ENCODE measurements around the gene KIAA1328. TPM values are rescaled to one million over a fixed set of nuclear protein-coding genes. Genes with fewer than 3 reads are reported as not detected.

Gene KIAA1328
- total and polyA plus RNA-seq, 7 donors: 1.3 to 4.4 (median 3.5) TPM

DNA sequence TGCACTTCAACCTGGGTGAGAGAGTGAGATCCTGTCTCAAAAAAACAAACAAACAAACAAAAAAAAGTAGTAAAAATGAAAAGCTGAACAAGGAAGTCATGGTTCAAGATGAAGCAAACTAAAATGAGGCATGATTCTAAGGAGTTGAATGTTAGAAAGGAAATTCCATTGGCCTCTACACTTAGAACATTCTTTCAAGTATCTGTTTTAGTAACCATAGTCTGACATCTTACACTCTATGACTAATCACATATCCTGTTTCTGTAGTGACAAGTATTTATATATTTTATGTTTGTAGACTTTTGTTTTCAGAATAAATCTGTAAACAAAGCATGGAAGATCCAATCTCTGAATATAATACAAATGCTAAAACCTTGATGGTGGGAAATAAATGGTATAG lies 164.1 kb downstream of the KIAA1328 start:
- Histone ChIP-seq H3K4me1 (no peaks in the 10 kb centered on the region), H3K4me3 (no peak overlapping the region), H3K27ac (no peak overlapping the region), H3K27me3 (ENCODE audit: insufficient read depth in 3 of 3, low read length in 2 of 3) (no peaks in the 10 kb centered on the region), H3K36me3 (ENCODE audit: insufficient read depth in 1 of 2, low read depth in 1 of 2) (no peaks in the 10 kb centered on the region), H3K9me3 (peaks cover 3% of the 10 kb centered on the region)
- no peak for DNase-seq
- intact Hi-C loops (cut with DNase I): no loop called here
- TF ChIP-seq, protein P1, sequence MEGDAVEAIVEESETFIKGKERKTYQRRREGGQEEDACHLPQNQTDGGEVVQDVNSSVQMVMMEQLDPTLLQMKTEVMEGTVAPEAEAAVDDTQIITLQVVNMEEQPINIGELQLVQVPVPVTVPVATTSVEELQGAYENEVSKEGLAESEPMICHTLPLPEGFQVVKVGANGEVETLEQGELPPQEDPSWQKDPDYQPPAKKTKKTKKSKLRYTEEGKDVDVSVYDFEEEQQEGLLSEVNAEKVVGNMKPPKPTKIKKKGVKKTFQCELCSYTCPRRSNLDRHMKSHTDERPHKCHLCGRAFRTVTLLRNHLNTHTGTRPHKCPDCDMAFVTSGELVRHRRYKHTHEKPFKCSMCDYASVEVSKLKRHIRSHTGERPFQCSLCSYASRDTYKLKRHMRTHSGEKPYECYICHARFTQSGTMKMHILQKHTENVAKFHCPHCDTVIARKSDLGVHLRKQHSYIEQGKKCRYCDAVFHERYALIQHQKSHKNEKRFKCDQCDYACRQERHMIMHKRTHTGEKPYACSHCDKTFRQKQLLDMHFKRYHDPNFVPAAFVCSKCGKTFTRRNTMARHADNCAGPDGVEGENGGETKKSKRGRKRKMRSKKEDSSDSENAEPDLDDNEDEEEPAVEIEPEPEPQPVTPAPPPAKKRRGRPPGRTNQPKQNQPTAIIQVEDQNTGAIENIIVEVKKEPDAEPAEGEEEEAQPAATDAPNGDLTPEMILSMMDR (IDR thresholded peaks at IDR 0.05): no peak
- no peak for ATAC-seq

DNA sequence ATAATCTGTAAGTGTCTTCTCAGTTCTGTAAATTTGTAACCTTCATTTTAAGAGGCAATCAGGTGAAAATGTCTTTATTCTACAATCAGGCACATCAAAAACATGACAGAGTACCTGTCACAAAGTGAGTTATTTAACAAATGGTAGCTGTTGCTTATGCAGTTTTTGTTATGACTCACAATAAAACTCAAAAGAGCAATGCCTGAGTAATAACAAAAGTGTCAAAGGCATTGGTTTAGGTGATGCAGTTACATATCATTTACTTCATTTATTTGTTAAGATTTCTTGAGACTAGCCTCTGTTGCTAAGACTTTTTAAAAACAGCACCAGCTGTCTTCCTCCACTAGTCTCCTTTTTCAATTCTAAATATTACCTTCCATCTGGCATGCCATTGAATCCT lies 177.8 kb downstream of the KIAA1328 start:
- no peak for ATAC-seq
- TF ChIP-seq, protein P1 (IDR thresholded peaks at IDR 0.05): no peak
- no peak overlapping the region for H3K4me3 ChIP-seq
- no peaks in the 10 kb centered on the region for H3K36me3 ChIP-seq (ENCODE audit: insufficient read depth in 1 of 2, low read depth in 1 of 2)
- no peaks in the 10 kb centered on the region for H3K27me3 ChIP-seq (ENCODE audit: insufficient read depth in 3 of 3, low read length in 2 of 3)
- no peak for DNase-seq
- no peaks in the 10 kb centered on the region for H3K9me3 ChIP-seq
- intact Hi-C loops (cut with DNase I): no loop called here
- no peaks in the 10 kb centered on the region for H3K4me1 ChIP-seq
- H3K27ac ChIP-seq: no peak overlapping the region

- H3K4me3 ChIP-seq: no peak overlapping the region
- no peaks in the 10 kb centered on the region for H3K27me3 ChIP-seq (ENCODE audit: insufficient read depth in 3 of 3, low read length in 2 of 3)
- H3K4me1 ChIP-seq: no peaks in the 10 kb centered on the region
- TF ChIP-seq, protein P1 (IDR thresholded peaks at IDR 0.05): no peak
- intact Hi-C loops (cut with DNase I): no loop called here
- peaks cover 14% of the 10 kb centered on the region for H3K9me3 ChIP-seq
- H3K36me3 ChIP-seq (ENCODE audit: insufficient read depth in 1 of 2, low read depth in 1 of 2): no peaks in the 10 kb centered on the region
- ATAC-seq: no peak
- DNase-seq: no peak
- no peak overlapping the region for H3K27ac ChIP-seq
Observed at GRCh38 chr18:37012452-37012851, 183.5 kb downstream of the KIAA1328 start.

- Histone ChIP-seq H3K27me3 (ENCODE audit: insufficient read depth in 3 of 3, low read length in 2 of 3) (no peaks in the 10 kb centered on the region), H3K9me3 (peaks cover 17% of the 10 kb centered on the region)
- WGBS, 3 donors: 90 to 92% (median 90%) methylated on average over 7 of the region's 7 CpGs
Observed at GRCh38 chr18:37019157-37019827, 190.4 kb downstream of the KIAA1328 start.

More at GRCh38 chr18:37019157-37019827, 190.4 kb downstream of the KIAA1328 start:
- no peak overlapping the region for H3K27ac ChIP-seq
- TF ChIP-seq, protein P1 (IDR thresholded peaks at IDR 0.05): no peak
- no peaks in the 10 kb centered on the region for H3K36me3 ChIP-seq (ENCODE audit: insufficient read depth in 1 of 2, low read depth in 1 of 2)
- ATAC-seq: no peak
- H3K4me3 ChIP-seq: no peak overlapping the region
- no peak for DNase-seq
- no peaks in the 10 kb centered on the region for H3K4me1 ChIP-seq
- intact Hi-C loops (cut with DNase I): no loop called here

Measured in psoas muscle (tissue), 8 donors.